H9 (cell line): Measurements from ENCODE around the gene TMEM175. TPM values are rescaled to one million over a fixed set of nuclear protein-coding genes. Genes with fewer than 3 reads are reported as not detected.

Experiments
- DNase-seq: peaks from one replicate; pipeline ENCODE4 v3.0.0-alpha.2; 2017
- H2AFZ ChIP-seq: one replicate; pipeline ENCODE4 v1.6.1; 2013; ENCODE audit warnings: mild to moderate bottlenecking, low read length, control low read depth, moderate library complexity
- H2AK5ac ChIP-seq: 2 replicates; pipeline ENCODE4 v1.6.1; 2013; ENCODE audit warnings: low read length, control low read depth, mixed read lengths; ENCODE audit not compliant: insufficient read length
- H2BK120ac ChIP-seq: one replicate; pipeline ENCODE4 v1.6.1; 2013; ENCODE audit warnings: low read depth, mild to moderate bottlenecking, low read length, control low read depth, inconsistent platforms; ENCODE audit not compliant: poor library complexity, severe bottlenecking
- H2BK12ac ChIP-seq: 2 replicates; pipeline ENCODE4 v1.6.1; 2013; ENCODE audit warnings: low read length, control low read depth, mixed read lengths, low read depth; ENCODE audit not compliant: insufficient read length
- H2BK15ac ChIP-seq: 2 replicates; pipeline ENCODE4 v1.6.1; 2013; ENCODE audit warnings: low read depth, low read length, control low read depth
- H2BK20ac ChIP-seq: one replicate; pipeline ENCODE4 v1.6.1; 2013; ENCODE audit warnings: low read depth, mild to moderate bottlenecking, low read length, control low read depth, inconsistent platforms; ENCODE audit not compliant: poor library complexity, severe bottlenecking
- H2BK5ac ChIP-seq: 2 replicates; pipeline ENCODE4 v1.6.1; 2013; ENCODE audit warnings: low read length, control low read depth, mixed read lengths; ENCODE audit not compliant: insufficient read length
- H3K14ac ChIP-seq: 2 replicates; pipeline ENCODE4 v1.6.1; 2013; ENCODE audit warnings: low read length, control low read depth; ENCODE audit not compliant: insufficient read depth
- H3K18ac ChIP-seq: 2 replicates; pipeline ENCODE4 v1.6.1; 2013; ENCODE audit warnings: low read depth, mild to moderate bottlenecking, mixed read lengths, low read length, control low read depth; ENCODE audit not compliant: insufficient read length
- H3K23ac ChIP-seq: 2 replicates; pipeline ENCODE4 v1.6.1; 2013; ENCODE audit warnings: low read length, control low read depth, mixed read lengths, low read depth; ENCODE audit not compliant: insufficient read length
- H3K23me2 ChIP-seq: 2 replicates; pipeline ENCODE4 v1.6.1; 2013; ENCODE audit warnings: low read depth, mild to moderate bottlenecking, mixed read lengths, low read length, control low read depth; ENCODE audit not compliant: insufficient read length, poor library complexity, severe bottlenecking
- H3K27ac ChIP-seq: 2 replicates; pipeline ENCODE4 v1.5.1; 2013; ENCODE audit warnings: low read length, control low read depth, mixed read lengths, low read depth; ENCODE audit not compliant: insufficient read length
- H3K27me3 ChIP-seq: 2 replicates; pipeline ENCODE4 v1.6.1; 2013; ENCODE audit warnings: low read length, control low read depth, inconsistent platforms; ENCODE audit not compliant: insufficient read depth
- H3K4ac ChIP-seq: 2 replicates; pipeline ENCODE4 v1.6.1; 2013; ENCODE audit warnings: low read depth, mild to moderate bottlenecking, control low read depth, inconsistent platforms, low read length, moderate library complexity
- H3K4me1 ChIP-seq: 2 replicates; pipeline ENCODE4 v1.6.1; 2013; ENCODE audit warnings: low read length, control low read depth, inconsistent platforms; ENCODE audit not compliant: insufficient read depth
- H3K4me2 ChIP-seq: 2 replicates; pipeline ENCODE4 v1.6.1; 2013; ENCODE audit warnings: low read length, control low read depth, mixed read lengths; ENCODE audit not compliant: insufficient read length, insufficient read depth
- H3K56ac ChIP-seq: 2 replicates; pipeline ENCODE4 v1.6.1; 2013; ENCODE audit warnings: low read depth, mild to moderate bottlenecking, mixed read lengths, low read length, control low read depth; ENCODE audit not compliant: insufficient read length
- H3K79me1 ChIP-seq: 2 replicates; pipeline ENCODE4 v1.6.1; 2013; ENCODE audit warnings: low read depth, mild to moderate bottlenecking, moderate library complexity, low read length, control low read depth, inconsistent platforms; ENCODE audit not compliant: insufficient read depth, poor library complexity, severe bottlenecking
- H3K79me2 ChIP-seq: 2 replicates; pipeline ENCODE4 v1.6.1; 2013; ENCODE audit warnings: low read length, control low read depth, inconsistent platforms; ENCODE audit not compliant: insufficient read depth
- H3K9ac ChIP-seq: 2 replicates; pipeline ENCODE4 v1.6.1; 2013; ENCODE audit warnings: low read length, control low read depth, mixed read lengths; ENCODE audit not compliant: insufficient read length; ENCODE audit errors: extremely low read depth
- H3K9me3 ChIP-seq: one replicate; pipeline ENCODE4 v1.6.1; 2013; ENCODE audit warnings: low read depth, low read length, inconsistent platforms; ENCODE audit not compliant: control insufficient read depth
- H3T11ph ChIP-seq: one replicate; pipeline ENCODE4 v1.6.1; 2013; ENCODE audit warnings: mild to moderate bottlenecking, low read length, control low read depth, inconsistent platforms
- H4K20me1 ChIP-seq: one replicate; pipeline ENCODE4 v1.6.1; 2013; ENCODE audit not compliant: control insufficient read depth, insufficient read length, insufficient read depth
- H4K5ac ChIP-seq: 2 replicates; pipeline ENCODE4 v1.6.1; 2013; ENCODE audit warnings: low read depth, mild to moderate bottlenecking, mixed read lengths, low read length, control low read depth; ENCODE audit not compliant: insufficient read length
- H4K8ac ChIP-seq: replicated peaks from 2 replicates; pipeline ENCODE4 v1.6.1; 2013; ENCODE audit warnings: low read length, control low read depth, mixed read lengths, low read depth; ENCODE audit not compliant: insufficient read length
- H4K91ac ChIP-seq: 2 replicates; pipeline ENCODE4 v1.6.1; 2013; ENCODE audit warnings: low read depth, mild to moderate bottlenecking, moderate library complexity, mixed read lengths, low read length, control low read depth; ENCODE audit not compliant: insufficient read length
- H3K27ac Mint-ChIP-seq, 3 experiments: 2 replicates in 2 of 3; 3 replicates in 1 of 3; pipeline ENCODE4 v1.8.0; 2020 to 2021; ENCODE audit warnings: mixed read lengths in 3 of 3, mild to moderate bottlenecking in 1 of 3, moderate library complexity in 1 of 3
- H3K27me3 Mint-ChIP-seq: 2 replicates; pipeline ENCODE4 v1.8.0; 2021; ENCODE audit warnings: low read depth, mild to moderate bottlenecking, moderate library complexity, mixed read lengths
- H3K36me3 Mint-ChIP-seq, 3 experiments: 2 replicates in 2 of 3; 3 replicates in 1 of 3; pipeline ENCODE4 v1.8.0; 2020 to 2021; ENCODE audit warnings: low read depth in 3 of 3, mixed read lengths in 3 of 3; ENCODE audit not compliant: insufficient read depth in 1 of 3
- H3K4me1 Mint-ChIP-seq, 2 experiments: 2 replicates each; pipeline ENCODE4 v1.8.0; 2020; ENCODE audit warnings: mixed read lengths in 2 of 2
- H3K4me3 Mint-ChIP-seq, 2 experiments: 2 replicates in 1 of 2; 3 replicates in 1 of 2; pipeline ENCODE4 v1.8.0; 2020 to 2021; ENCODE audit warnings: mild to moderate bottlenecking in 2 of 2, mixed read lengths in 2 of 2, moderate library complexity in 1 of 2
- H3K9me3 Mint-ChIP-seq, 2 experiments: 2 replicates in 1 of 2; 3 replicates in 1 of 2; pipeline ENCODE4 v1.8.0; 2020; ENCODE audit warnings: mild to moderate bottlenecking in 2 of 2, mixed read lengths in 2 of 2, moderate library complexity in 1 of 2
- CTCF ChIP-seq: fragments of 200-600 bp; sonication (generic); conservative IDR thresholded peaks from 3 replicates; pipeline ENCODE4 v1.8.0; 2021; ENCODE audit warnings: antibody characterized with exemption, mild to moderate bottlenecking
- WGBS: extraction: QIAGEN DNeasy Blood & Tissue Kit; methylation state at CpG from one replicate; pipeline ENCODE4 v1.1.7; 2013; ENCODE audit warnings: missing lambda C conversion rate, low lambda C conversion rate, mixed read lengths; ENCODE audit not compliant: insufficient read length; ENCODE audit errors: extremely low coverage; 5-methylcytosine and 5-hydroxymethylcytosine counted together
- total RNA-seq: library from RNA; stranded (reverse); gene quantifications from 2 replicates; pipeline ENCODE4 v1.2.1, GENCODE V29; 2021

The TMEM175 gene
- total RNA-seq, 1 experiment from 2014 or later = 6.4 TPM

- Histone ChIP-seq H3T11ph (no peak overlapping the region), H3K9me3 (no peaks in the 10 kb centered on the region), H3K56ac (no peak overlapping the region), H2BK120ac (no peak overlapping the region), H2BK5ac (no peak overlapping the region), H4K20me1 (no peaks in the 10 kb centered on the region), H3K4me1 (no peaks in the 10 kb centered on the region), H2BK20ac (no peak overlapping the region), H2AFZ (no peak overlapping the region), H3K9ac (no peak overlapping the region), H3K79me1 (no peaks in the 10 kb centered on the region), H3K27ac (no peak overlapping the region), H2AK5ac (no peak overlapping the region), H2BK15ac (no peak overlapping the region), H3K79me2 (no peaks in the 10 kb centered on the region), H3K18ac (no peak overlapping the region), H3K23ac (no peak overlapping the region), H3K4ac (no peak overlapping the region), H3K23me2 (no peaks in the 10 kb centered on the region), H3K14ac (no peak overlapping the region; the same call in 1 of the 2 replicates), H3K27me3 (no peaks in the 10 kb centered on the region), H3K4me2 (no peak overlapping the region), H2BK12ac (no peak overlapping the region), H4K91ac (no peak overlapping the region), H4K8ac (no peak overlapping the region), H4K5ac (no peak overlapping the region)
- DNase-seq = no peak
- Mint-ChIP-seq H3K36me3 (peaks cover 15 to 51% (median 45%) of the 10 kb centered on the region in 3 experiments), H3K4me1 (peaks cover 0 to 3% of the 10 kb centered on the region in 2 experiments; a peak in 3 of 4 replicates), H3K4me3 (no peak overlapping the region), H3K9me3 (peaks cover 0 to 8% of the 10 kb centered on the region in 2 experiments; a peak in 4 of 5 replicates), H3K27ac (no peak overlapping the region), H3K27me3 (no peaks in the 10 kb centered on the region; the same call in 1 of the 2 replicates)
- TF ChIP-seq CTCF = no peak
- no CpG with 5 or more reads among the region's 7 CpGs for WGBS
Measured at GRCh38 chr4:907103-907400, 25.2 kb upstream of the TMEM175 start.
